Stimulated activated naive B cell treated with anti-CD40 and anti-IgM and Interleukin-4, amounts not matched to agents 10 μg/mL and 1 μg/mL and 100 μg/mL, for 72 hours (primary cell): ENCODE results near the gene THBS3.
"Not testable (repeated sequence)": the region's sequence is repeated elsewhere in the genome, so short reads cannot be mapped to it uniquely, and the experiment has no call there.

Experiments
- ATAC-seq, 2 donors: fragments of 150-1000 bp; cut with Tn5 transposase; replicated peaks; 2 replicates each; pipeline ENCODE4 v1.10.0; 2021; ENCODE audit warnings: moderate library complexity in 1 of 2
- DNase-seq: peaks from one replicate; pipeline ENCODE4 v3.0.0; 2021
- H3K27ac Mint-ChIP-seq: one replicate; pipeline ENCODE4 v1.8.0; 2022; ENCODE audit warnings: mild to moderate bottlenecking, mixed read lengths
- H3K27me3 Mint-ChIP-seq, 2 donors: one replicate each; pipeline ENCODE4 v1.8.0; 2022; ENCODE audit warnings: mixed read lengths in 2 of 2
- H3K36me3 Mint-ChIP-seq, 2 donors: one replicate each; pipeline ENCODE4 v1.8.0; 2022; ENCODE audit warnings: mixed read lengths in 2 of 2, mild to moderate bottlenecking in 1 of 2
- H3K4me1 Mint-ChIP-seq, 2 donors: one replicate each; pipeline ENCODE4 v1.8.0; 2022; ENCODE audit warnings: mixed read lengths in 2 of 2, mild to moderate bottlenecking in 1 of 2
- H3K4me3 Mint-ChIP-seq, 2 donors: one replicate each; pipeline ENCODE4 v1.8.0; 2022; ENCODE audit warnings: mild to moderate bottlenecking in 2 of 2, mixed read lengths in 2 of 2, moderate library complexity in 1 of 2
- H3K9me3 Mint-ChIP-seq, 2 donors: one replicate each; pipeline ENCODE4 v1.8.0; 2022; ENCODE audit warnings: mixed read lengths in 2 of 2, mild to moderate bottlenecking in 1 of 2

The THBS3 gene

DNA sequence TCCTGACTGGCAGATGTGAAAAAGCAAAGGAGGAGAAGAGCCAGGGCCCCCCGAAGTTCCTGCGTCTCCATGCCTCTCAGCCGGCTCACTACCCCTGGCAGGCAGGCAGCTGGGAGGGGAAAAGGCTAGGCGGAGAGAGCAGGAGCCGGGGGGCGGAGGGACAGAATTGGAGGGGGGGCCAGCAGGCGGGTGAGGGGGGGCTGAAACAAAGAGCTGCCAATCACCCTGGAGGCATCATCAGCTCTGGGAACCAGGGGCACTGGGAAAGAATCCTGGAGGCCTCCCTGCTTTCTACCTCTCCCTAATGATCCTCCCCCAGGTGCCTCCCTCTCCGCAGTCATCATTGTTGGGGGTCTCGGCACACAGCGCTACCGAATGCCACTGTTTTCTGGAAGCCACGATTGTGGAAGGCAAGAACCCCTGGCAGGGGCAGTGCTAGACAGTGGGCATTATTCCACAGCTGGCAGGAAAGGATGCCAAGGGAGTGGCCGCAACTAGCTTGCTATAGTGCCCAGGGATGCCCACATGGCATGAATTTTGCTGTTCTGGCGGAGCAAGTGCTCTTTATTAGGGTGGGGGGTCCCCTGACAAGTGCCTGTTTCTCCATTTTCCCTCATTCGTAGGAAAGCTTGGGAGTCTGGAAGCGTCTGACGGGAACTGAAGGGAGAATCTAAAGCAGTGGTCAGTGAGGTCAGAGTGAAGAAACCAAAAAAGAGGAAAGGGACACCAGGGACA is at the start of gene THBS3:
Gene THBS3 (minus strand): TSS at position 92 of the 735 bp plus-strand sequence. CDS start 21 bp downstream, at position 71.
- Mint-ChIP-seq H3K27ac (peak within 1 kb of the TSS; percentile 97), H3K4me3 (peak within 1 kb of the TSS; percentile 94 to 99), H3K27me3 (no peaks in the 10 kb centered on the region), H3K9me3 (no peaks in the 10 kb centered on the region), H3K4me1 (peaks cover 21 to 31% of the 10 kb centered on the region in 2 donors), H3K36me3 (peaks cover 2 to 9% of the 10 kb centered on the region in 2 donors)
- DNase-seq = no peak
- ATAC-seq = no peak

DNA sequence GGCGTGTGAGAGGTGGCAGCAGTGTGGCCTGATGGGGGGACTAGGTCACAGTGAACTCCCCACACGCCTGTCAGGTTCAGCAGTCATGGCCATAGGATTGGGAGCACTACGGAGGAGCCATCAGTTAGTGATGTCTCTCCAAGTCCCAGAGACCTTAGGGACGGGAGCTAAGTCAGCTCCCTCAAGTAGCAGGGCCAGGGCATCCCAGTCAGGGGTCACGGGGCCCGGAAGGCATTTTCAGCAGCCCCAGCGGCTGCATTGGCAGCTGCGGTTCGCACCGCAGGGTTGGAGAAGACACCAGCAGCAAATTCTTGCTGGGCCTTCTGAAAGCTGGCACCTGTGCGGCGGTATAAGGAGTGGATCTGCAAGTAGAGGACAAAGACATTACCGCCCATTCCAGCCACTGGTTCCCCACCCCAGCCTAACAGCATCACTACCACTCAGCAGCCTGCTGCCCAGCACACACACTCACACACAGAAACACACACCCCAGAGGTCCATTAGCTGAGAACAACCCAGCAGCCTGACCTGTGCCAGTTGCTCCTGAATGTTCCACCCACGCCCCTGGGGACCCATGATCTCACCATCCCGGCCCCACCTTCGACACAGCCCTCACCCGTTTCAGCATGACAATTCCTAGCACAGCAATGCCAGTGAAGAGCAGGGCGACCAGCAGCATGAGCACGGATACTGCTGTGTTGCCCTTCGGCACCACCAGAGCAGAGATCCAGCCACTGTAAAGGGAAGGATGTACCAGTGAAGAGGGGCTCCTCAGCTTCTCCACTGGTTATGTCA is 48.6 kb upstream of the THBS3 start:
- no peak for ATAC-seq
- no peak for DNase-seq
- H3K27me3 Mint-ChIP-seq = no peaks in the 10 kb centered on the region
- peak overlapping the region; percentile 78 for H3K27ac Mint-ChIP-seq
- H3K4me1 Mint-ChIP-seq = peaks cover 42 to 57% of the 10 kb centered on the region in 2 donors
- no peaks in the 10 kb centered on the region for H3K9me3 Mint-ChIP-seq
- H3K4me3 Mint-ChIP-seq = peak overlapping the region; percentile 87 to 95
- H3K36me3 Mint-ChIP-seq = peaks cover 23 to 44% of the 10 kb centered on the region in 2 donors

DNA sequence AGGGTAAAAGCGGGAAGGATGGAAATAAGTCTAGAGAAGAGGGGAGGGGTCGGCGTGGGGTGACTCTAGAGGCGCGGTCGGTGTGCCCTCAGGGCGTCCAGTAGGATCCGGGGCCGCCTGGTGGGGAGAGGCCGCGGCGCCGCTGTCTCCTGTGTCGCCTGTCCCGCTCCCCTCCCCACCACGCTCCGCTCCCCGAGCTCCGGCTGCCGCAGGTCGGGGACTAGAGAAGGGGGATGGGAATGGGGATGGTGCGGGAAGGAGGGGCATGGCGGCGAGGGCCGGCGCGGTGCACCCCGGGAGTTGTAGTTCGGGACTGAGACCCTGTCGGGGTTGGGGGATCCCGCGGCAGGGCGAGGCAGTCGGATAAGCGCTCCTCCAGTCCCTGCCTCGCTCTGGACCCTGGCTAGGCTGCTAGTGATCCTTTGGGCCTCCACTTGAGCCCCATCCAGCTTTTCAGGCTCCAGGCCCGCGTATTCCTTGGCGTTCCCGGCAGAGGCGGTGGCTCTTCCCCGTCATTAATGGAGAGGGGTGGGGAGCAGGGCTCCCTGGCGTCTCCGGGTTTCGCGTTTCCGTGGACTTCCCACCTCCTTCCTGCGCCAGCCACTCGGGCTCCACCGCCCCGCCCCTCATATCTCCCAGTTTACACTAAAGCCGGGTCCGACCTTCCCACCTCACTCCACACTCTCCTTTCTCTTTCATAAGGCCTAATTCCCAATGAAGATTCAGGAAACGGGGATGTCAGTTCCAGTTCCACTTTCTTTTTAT is 47.7 kb upstream of the THBS3 start, which contains the start of gene ENTREP3:
Gene ENTREP3 (minus strand): TSS at position 241 of the 765 bp plus-strand sequence. CDS start 606 bp downstream, outside the sequence.
- peak; percentile 69 for DNase-seq
- Mint-ChIP-seq H3K27me3 (no peaks in the 10 kb centered on the region), H3K4me3 (peak within 1 kb of the TSS; percentile 87 to 95), H3K9me3 (no peaks in the 10 kb centered on the region), H3K36me3 (peaks cover 18 to 40% of the 10 kb centered on the region in 2 donors), H3K4me1 (peaks cover 42 to 55% of the 10 kb centered on the region in 2 donors), H3K27ac (peak within 1 kb of the TSS; percentile 87)
- ATAC-seq = peak; percentile 70 to 76

DNA sequence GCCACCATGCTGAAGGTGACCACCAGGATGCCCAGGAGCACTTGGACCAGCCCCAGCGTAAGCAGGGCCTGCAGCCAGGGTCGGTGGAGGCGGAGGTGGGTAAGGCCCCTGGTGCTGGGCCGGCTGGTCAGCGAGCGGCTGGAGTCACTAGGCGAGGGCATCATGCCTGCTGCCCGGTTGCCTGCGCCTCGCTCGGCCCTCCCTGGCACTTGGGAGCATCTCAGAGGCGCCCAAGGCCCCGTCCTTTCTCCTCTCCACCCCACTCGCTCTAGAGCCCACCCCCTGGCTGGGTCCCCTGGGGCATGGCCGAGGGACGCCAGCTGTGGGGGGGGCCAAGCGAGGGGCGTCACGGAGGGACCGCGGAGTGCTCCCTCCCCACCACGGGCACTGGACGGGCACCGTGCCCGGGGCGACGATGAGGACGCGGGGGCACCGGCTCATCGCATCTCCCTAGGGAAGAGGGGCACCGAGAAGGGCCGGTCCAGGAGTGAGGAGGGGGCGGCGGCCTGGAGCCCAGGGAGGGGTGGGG is 47.1 kb upstream of the THBS3 start:
- no peak for DNase-seq
- Mint-ChIP-seq H3K36me3 (peaks cover 13 to 34% of the 10 kb centered on the region in 2 donors), H3K27ac (peak overlapping the region; percentile 87), H3K4me3 (peak overlapping the region; percentile 87 to 95), H3K4me1 (peaks cover 40 to 55% of the 10 kb centered on the region in 2 donors), H3K9me3 (no peaks in the 10 kb centered on the region), H3K27me3 (no peaks in the 10 kb centered on the region)
- peak; percentile 1 to 10 for ATAC-seq

DNA sequence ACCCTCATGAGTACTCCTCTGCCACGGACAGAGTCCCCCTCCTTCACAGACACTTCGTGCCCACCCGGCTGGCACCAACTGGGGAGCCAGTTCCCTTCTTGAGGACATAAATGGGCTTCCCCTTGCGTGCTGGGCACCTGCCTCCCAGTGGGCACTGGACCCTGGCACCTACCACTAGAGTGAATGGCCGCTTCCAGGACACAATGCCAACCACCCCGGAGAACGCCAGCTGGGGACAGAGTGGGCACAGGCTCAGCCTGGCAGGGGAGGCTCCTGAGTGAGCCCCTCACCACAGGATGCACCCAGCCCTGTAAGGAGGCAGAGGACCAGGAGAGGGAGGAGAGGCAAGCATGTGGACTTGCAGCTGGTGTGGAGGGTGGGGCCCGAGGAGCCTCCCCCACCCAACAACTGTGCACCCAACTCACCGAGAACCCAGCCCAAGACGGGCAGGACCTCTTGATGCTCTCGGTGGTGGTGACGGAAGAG is 46.6 kb upstream of the THBS3 start:
- H3K36me3 Mint-ChIP-seq = peaks cover 13 to 34% of the 10 kb centered on the region in 2 donors
- peak overlapping the region; percentile 87 for H3K27ac Mint-ChIP-seq
- no peaks in the 10 kb centered on the region for H3K9me3 Mint-ChIP-seq
- ATAC-seq = no peak
- H3K27me3 Mint-ChIP-seq = no peaks in the 10 kb centered on the region
- H3K4me1 Mint-ChIP-seq = peaks cover 40 to 55% of the 10 kb centered on the region in 2 donors
- no peak for DNase-seq
- H3K4me3 Mint-ChIP-seq = peak overlapping the region; percentile 87 to 95

DNA sequence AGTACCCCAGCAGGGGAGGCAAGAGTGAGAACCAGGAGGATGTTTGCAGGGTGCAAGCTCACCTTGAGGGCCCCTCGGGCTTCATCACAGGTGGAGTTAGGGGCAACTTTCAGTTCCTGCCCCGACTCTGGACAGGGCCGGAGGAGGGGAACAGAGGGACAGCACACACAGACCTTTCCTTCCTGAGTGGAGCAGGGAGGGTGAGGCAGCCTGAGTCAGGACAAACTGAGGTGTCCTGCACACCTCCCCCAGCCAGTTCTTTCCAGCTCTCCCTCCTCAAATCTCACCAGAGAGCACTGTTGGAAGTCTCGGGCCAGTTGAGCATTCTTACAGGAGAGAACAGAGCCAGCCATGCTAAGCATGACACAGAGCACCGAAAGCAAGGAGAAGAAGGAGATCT is 46.1 kb upstream of the THBS3 start:
- no peak for DNase-seq
- ATAC-seq = no peak

DNA sequence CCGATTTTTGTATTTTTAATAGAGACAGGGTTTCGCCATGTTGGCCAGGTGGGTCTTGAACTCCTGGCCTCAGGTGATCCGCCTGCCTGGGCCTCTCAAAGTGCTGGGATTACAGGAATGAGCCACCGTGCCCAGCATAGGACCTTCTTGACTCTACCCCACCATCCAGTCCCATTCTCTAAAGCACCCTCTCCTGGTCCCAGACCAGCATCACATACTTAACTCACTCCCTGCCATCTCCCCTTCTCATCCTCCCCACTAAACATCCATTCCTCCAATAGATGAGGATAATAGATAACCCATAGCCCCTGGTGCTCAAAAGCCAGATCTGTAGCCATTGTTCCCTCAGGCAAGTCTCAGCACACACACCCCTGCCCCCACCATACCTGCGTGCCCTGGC is 45.5 kb upstream of the THBS3 start:
- no peaks in the 10 kb centered on the region for H3K9me3 Mint-ChIP-seq
- no peak for DNase-seq
- H3K4me1 Mint-ChIP-seq = peaks cover 40 to 55% of the 10 kb centered on the region in 2 donors
- peak overlapping the region; percentile 11 to 95 for H3K4me3 Mint-ChIP-seq
- ATAC-seq = no peak
- peaks cover 11 to 30% of the 10 kb centered on the region in 2 donors for H3K36me3 Mint-ChIP-seq
- H3K27me3 Mint-ChIP-seq = no peaks in the 10 kb centered on the region
- H3K27ac Mint-ChIP-seq = no peak overlapping the region

More for the DNA sequence above, 46.1 kb upstream of the THBS3 start:
- Mint-ChIP-seq H3K27me3 (no peaks in the 10 kb centered on the region), H3K4me1 (peaks cover 40 to 55% of the 10 kb centered on the region in 2 donors), H3K36me3 (peaks cover 13 to 34% of the 10 kb centered on the region in 2 donors), H3K27ac (peak overlapping the region; percentile 87), H3K9me3 (no peaks in the 10 kb centered on the region), H3K4me3 (peak overlapping the region; percentile 87 to 95)

DNA sequence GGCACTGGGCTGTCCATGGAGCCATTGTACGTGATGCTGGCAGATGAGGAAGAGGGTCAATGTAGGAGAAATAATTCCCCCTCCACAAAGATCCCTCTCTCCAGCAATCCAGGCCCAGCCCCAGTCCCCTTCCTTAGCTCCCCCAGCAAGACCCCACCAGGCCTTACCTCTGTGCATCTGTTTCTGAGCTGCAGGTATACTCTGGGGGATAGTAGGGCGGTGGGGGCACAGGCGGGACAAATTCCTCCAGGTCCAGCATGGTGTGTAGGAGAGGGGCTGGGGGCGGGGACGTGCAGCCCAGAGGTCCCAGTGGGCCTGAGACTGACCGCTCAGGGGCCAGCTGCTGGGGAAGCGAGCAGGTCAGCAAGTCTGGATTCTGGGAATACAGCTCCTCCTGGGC is 43.9 kb upstream of the THBS3 start:
- no peaks in the 10 kb centered on the region for H3K9me3 Mint-ChIP-seq
- H3K4me1 Mint-ChIP-seq = peaks cover 35 to 44% of the 10 kb centered on the region in 2 donors
- H3K27me3 Mint-ChIP-seq = no peaks in the 10 kb centered on the region
- H3K4me3 Mint-ChIP-seq = no peak overlapping the region
- H3K27ac Mint-ChIP-seq = no peak overlapping the region
- no peak for DNase-seq
- peaks cover 3 to 24% of the 10 kb centered on the region in 2 donors for H3K36me3 Mint-ChIP-seq
- ATAC-seq = no peak

DNA sequence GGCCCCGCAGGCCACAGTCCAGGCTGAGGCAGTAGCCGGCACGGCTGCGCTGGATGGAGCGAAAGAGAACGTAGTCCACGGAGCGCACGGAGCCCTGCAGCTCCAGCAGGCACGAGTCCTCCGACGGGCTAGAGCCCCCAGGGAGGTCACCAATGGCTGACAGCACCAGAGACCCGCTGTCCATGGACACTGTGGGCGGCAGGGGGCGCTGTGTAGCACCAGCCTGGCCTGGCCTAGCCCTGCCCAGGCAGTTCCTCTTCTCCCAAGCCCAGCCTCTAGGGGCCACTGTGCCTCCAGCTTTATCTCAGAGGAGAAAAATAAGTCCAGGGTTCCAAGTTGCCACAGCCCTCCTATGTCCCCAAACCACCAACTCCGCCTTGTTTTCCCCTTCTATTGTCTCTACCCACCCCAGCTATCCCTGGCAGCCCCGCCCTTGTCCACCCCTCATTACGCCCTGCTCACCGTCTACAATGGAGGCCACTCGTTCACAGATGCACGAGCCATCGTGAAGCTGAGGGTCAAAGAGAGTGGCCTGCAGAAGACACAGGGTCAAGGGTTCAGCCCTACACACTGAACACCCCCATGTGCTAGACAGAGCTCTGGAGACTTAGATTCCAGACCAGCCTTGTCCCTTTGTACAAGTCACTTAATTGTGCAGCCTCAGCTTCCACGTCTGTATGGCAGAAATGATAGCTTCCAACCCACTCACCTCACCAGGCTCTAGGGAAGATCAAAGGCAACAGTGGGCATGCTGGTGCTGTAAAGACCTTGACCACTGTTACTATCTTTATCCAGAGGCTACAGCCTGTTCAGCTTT is 43.1 kb upstream of the THBS3 start:
- Mint-ChIP-seq H3K4me3 (peak overlapping the region; percentile 71 to 86), H3K4me1 (peaks cover 32 to 37% of the 10 kb centered on the region in 2 donors), H3K36me3 (peaks cover 3 to 24% of the 10 kb centered on the region in 2 donors), H3K27me3 (no peaks in the 10 kb centered on the region), H3K9me3 (no peaks in the 10 kb centered on the region), H3K27ac (peak overlapping the region; percentile 76)
- DNase-seq (peak; percentile 92), ATAC-seq (peak; percentile 96 to 98)

DNA sequence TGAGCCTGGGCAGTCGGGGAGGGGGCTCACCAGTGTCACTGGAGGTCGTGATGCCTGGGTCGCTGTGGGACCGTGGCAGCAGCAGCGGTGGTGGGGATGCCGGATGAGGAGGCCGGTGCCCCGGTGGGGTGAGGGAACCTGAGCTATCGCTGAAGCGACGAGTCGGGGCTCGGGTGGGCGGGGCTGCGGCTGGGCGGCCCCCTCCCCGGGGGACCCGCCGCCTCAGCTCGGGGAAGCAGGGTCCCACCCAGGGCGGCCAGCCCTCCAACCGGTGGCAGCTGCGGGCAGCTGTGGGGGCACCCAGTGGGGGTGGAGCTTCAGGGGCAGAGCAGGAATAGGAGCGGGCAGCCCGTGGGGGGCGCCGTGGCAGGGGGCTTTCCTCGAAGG is 42.5 kb upstream of the THBS3 start:
- H3K9me3 Mint-ChIP-seq = no peaks in the 10 kb centered on the region
- no peak for DNase-seq
- H3K36me3 Mint-ChIP-seq = peaks cover 3 to 23% of the 10 kb centered on the region in 2 donors
- peaks cover 31 to 32% of the 10 kb centered on the region in 2 donors for H3K4me1 Mint-ChIP-seq
- peak overlapping the region; percentile 81 for H3K27ac Mint-ChIP-seq
- peak; percentile 21 to 24 for ATAC-seq
- peak overlapping the region; percentile 83 to 86 for H3K4me3 Mint-ChIP-seq
- no peaks in the 10 kb centered on the region for H3K27me3 Mint-ChIP-seq

DNA sequence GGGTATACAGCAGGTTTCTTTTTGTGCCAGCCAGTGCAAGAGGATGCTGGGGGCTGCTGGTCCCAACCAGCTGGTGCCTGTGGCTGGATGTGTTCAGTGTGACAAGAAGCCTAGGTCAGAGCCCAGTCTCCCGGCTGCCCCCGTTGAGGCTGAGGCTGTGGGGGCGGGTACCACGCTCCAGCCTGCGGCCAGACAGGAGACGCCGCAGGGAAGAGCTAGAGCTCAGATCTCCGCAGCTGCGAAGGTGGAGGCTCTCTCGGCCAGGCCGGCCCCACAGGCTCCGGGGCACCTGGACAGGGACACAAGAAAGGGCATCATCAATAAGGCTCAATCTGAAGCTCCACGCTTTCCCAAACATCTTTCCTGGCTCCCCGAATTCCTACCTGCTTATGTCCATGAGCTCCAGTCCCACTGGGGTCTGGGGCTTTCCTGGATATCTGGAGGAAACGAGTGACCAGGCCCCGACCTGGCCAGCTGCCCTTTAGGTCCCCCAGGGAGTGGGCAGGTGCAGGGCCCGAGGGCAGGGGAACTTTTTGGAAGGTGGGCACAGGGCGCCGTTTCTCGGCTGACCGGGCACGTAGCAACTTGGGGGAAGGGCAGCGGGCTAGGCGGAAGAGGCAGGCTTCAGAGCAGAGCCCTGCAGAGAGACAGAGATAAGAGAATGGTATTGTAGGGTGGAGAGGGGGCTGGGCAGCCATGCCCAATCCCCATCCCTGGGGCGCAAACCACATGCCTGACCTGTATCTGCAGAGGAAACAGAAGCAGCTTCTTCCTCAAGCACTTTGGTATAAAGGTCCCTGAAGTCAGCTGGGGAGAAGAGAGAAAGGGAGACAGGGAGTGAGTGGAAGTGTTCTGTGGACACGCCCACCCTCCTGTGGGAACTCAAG is 40.2 kb upstream of the THBS3 start:
- peaks cover 2 to 18% of the 10 kb centered on the region in 2 donors for H3K36me3 Mint-ChIP-seq
- no peak overlapping the region for H3K27ac Mint-ChIP-seq
- ATAC-seq (no peak), DNase-seq (no peak)
- peaks cover 24 to 29% of the 10 kb centered on the region in 2 donors for H3K4me1 Mint-ChIP-seq
- no peaks in the 10 kb centered on the region for H3K27me3 Mint-ChIP-seq
- H3K4me3 Mint-ChIP-seq = no peak overlapping the region
- H3K9me3 Mint-ChIP-seq = no peaks in the 10 kb centered on the region

DNA sequence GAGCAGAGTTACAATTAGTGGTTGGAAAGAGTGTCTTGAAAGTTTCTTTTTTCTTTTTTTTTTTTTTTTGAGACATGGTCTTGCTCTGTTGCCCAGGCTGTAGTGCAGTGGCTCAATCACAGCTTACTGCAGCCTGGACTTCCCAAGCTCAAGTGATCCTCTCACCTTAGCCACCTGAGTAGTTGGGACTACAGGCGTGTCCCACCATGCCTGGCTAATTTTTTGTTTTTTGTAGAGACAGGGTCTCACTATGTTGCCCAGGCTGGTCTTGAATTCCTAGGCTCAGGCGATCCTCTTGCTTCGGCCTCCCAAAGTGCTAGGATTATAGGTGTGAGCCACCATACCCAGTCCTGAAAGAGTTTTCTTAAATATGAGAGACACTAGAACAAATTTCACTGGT is 39.1 kb upstream of the THBS3 start:
- peaks cover 25 to 32% of the 10 kb centered on the region in 2 donors for H3K4me1 Mint-ChIP-seq
- peaks cover 2 to 15% of the 10 kb centered on the region in 2 donors for H3K36me3 Mint-ChIP-seq
- not testable (repeated sequence) for ATAC-seq, H3K9me3 Mint-ChIP-seq, DNase-seq, H3K4me3 Mint-ChIP-seq, H3K27me3 Mint-ChIP-seq
- peak overlapping the region; percentile 7 for H3K27ac Mint-ChIP-seq
